Body of pancreas (tissue), 4 donors: ENCODE data around the gene LDAH.

ENCODE experiments used
- CTCF ChIP-seq, 7 experiments: fragments of 450-650 bp in 4 of 7; fragments of 200-600 bp in 3 of 7; sonication (generic) in 3 of 7; IDR thresholded peaks; one replicate each; pipeline ENCODE4 v1.5.1; 2016 to 2019; ENCODE audit warnings: antibody characterized with exemption in 7 of 7
- POLR2A ChIP-seq, 3 donors: fragments of 450-650 bp; IDR thresholded peaks; one replicate each; pipeline ENCODE4 v1.6.1; 2016; ENCODE audit warnings: antibody characterized with exemption in 3 of 3, mild to moderate bottlenecking in 2 of 3

GRCh38 chr2:20803974-20804373 lies 18.9 kb downstream of the LDAH start:
- TF ChIP-seq CTCF (IDR thresholded peaks at IDR 0.05) = no peak
- no peak for TF ChIP-seq POLR2A (IDR thresholded peaks at IDR 0.05)
